GM21423 (cell line): ENCODE results near the gene LMO2.
"Not testable (repeated sequence)": the region's sequence is repeated elsewhere in the genome, so short reads cannot be mapped to it uniquely, and the experiment has no call there.

Experiments
- ATAC-seq: cut with Tn5 transposase; IDR thresholded peaks from one replicate; pipeline ENCODE4 v1.9.1; 2021; ENCODE audit warnings: mild to moderate bottlenecking, moderate library complexity; ENCODE audit not compliant: unreplicated experiment

The LMO2 gene

DNA sequence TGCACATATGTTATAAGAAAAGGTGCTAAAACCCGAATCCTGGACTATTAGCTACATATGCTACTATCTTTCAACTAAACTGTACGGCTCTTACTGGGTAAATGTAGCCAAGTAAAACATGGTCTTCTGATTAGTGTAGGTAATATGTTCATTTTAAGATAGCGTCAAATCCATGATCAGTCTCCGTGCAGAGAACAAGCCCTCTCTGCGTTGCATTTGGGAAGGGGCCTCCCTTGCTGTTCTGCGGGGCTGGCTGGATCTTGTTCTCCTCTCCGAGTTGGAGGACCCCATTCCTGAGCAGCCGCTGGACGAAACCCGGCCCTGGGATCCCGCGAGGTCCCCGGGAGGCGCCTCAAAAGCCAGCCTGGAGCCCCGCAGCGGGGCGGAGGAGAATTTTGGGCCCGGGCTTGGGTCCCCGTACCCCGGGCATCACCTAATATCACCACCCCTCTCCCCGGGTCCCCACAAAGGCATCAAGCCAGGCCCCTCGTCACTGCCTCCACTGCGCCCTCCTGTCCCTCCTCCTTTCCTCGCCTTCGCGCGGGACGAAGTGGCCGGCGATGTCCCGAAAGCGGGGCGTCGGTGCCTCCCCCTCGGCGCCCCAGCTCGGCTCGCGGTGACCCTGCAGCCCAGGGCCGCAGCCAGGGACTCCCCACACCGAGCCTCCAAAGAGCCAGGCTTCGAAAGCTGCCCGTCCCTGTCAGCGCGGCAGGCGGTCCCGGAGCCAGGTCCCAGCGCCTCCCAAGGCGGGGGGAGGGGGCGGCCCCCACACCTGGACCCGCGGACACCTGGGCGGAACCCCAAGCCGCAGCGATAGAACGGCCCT, 63.1 kb downstream of the LMO2 start:
- ATAC-seq = no peak

DNA sequence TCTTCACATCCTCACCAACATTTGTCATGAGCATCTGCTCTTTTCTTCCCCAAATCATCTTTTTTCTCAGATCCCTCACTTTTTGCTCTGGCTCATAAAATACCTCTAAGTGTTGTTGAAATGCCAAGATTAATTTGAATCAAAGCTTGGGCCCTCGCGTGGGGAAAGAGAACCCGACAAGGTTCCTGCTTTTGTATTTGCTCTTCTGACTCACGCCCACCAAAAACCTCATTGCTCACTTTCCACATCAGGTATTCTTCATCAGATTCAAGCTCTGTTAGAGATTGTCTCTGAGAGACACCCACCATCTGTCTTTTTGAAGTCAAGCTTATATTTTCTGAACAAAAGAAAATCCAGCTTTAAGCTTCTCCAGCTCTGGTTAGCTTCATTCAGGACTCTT, 64.7 kb downstream of the LMO2 start:
- ATAC-seq = no peak

DNA sequence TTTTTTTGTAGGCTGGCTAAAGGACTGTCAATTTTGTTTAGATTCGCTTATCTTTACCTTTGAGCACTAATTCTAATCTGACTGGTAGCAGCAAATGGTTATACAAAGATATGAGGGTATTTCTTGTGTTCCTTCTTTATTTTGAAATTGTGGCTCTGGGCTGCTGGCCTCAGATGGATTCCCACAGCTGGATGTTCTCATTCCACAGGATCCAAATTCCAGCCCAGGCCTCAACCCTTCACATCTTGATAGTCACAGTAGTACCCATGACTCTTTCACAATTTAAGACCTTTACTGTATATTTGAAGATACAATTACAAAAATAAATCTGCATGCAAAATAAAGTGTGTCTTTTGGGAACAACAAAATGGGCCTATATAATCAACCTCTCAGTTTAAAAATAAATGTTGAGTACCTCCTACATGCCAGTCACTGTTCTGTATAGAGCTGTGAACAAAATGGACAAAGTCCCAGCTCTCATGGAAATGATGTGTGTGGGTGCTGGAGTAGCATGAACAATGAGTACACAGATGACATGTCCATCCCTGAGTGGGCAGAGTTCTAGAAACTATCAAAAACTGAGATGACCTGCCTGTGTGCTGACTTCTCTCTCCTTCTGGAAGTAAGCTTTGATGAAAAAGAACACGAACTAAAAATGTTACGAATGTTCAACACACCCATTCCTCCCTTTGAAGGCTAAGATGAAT, 65.9 kb downstream of the LMO2 start:
- ATAC-seq = no peak

GRCh38 chr11:33822981-33823380, 68.9 kb downstream of the LMO2 start:
- ATAC-seq = not testable (repeated sequence)

DNA sequence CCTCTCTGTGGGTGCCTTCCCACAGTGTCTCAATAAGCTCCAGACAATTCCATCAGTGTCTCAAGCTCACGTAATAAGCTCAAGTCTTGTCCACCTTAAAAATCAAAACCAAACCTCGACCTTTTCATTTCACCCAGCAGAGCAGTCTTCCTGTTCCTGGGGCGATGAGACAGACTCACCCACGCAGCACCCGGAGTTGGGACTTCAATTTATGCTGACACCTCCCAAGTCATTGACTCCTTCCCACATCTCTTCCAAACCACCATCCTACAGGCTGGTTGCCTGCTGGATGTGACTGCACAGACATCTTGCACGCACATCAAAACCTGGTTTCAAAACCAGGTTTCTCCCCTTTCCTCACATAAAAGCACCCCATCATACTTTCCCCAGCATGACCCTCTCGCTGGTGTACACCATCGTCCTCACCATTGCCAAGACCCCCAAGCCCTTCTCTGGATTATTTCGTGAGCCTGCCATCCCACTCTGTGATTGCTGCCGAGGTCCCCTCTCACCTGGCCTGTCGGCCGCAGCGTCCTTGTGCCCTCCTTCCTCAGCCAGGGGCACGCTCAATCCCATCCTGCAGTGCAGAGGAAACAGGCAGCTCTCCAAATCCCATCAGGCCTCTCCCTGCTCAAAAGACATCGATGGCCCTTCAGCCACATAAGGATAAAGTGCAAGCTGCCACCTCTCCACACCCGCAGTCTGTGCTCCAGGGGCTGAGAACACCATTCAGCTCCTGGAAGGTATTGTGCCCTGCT, 72.4 kb downstream of the LMO2 start:
- no peak for ATAC-seq
